Osteocyte (in vitro differentiated cells): Measurements from ENCODE around the gene RAG2. TPM values are rescaled to one million over a fixed set of nuclear protein-coding genes. Genes with fewer than 3 reads are reported as not detected.

ENCODE experiments used
- DNase-seq: peaks from one replicate; pipeline ENCODE4 v3.0.0; 2021; ENCODE audit warnings: mixed read lengths; ENCODE audit not compliant: unreplicated experiment; ENCODE audit errors: extremely low spot score
- H3K27ac Mint-ChIP-seq: one replicate; pipeline ENCODE4 v1.8.0; 2021; ENCODE audit warnings: mild to moderate bottlenecking, mixed read lengths; ENCODE audit not compliant: unreplicated experiment
- H3K27me3 Mint-ChIP-seq: one replicate; pipeline ENCODE4 v1.8.0; 2021; ENCODE audit warnings: mixed read lengths; ENCODE audit not compliant: unreplicated experiment
- H3K36me3 Mint-ChIP-seq: one replicate; pipeline ENCODE4 v1.8.0; 2021; ENCODE audit warnings: mixed read lengths; ENCODE audit not compliant: unreplicated experiment
- H3K4me1 Mint-ChIP-seq: one replicate; pipeline ENCODE4 v1.8.0; 2021; ENCODE audit warnings: mixed read lengths; ENCODE audit not compliant: unreplicated experiment
- H3K4me3 Mint-ChIP-seq: one replicate; pipeline ENCODE4 v1.8.0; 2021; ENCODE audit warnings: mild to moderate bottlenecking, moderate library complexity, mixed read lengths; ENCODE audit not compliant: unreplicated experiment
- H3K9me3 Mint-ChIP-seq: one replicate; pipeline ENCODE4 v1.8.0; 2021; ENCODE audit warnings: mixed read lengths; ENCODE audit not compliant: unreplicated experiment
- CTCF ChIP-seq: fragments of 200-600 bp; sonication (generic); IDR thresholded peaks from 2 replicates; pipeline ENCODE4 v1.5.0; 2021; ENCODE audit warnings: antibody characterized with exemption, mild to moderate bottlenecking, moderate library complexity
- total RNA-seq: library from RNA; stranded (reverse); gene quantifications from 2 replicates; pipeline ENCODE4 v1.2.1, GENCODE V29; 2021

RAG2 gene
- total RNA-seq, 1 donor from 2014 or later, result not detected

GRCh38 chr11:36567694-36568093 lies 30.3 kb downstream of the RAG2 start, which contains the start of gene RAG1:
Gene RAG1, plus strand, starts transcription at chr11:36568007. Its CDS starts 5,298 bp downstream, at chr11:36573305.
- no peaks in the 10 kb centered on the region for H3K36me3 Mint-ChIP-seq
- peaks cover 4% of the 10 kb centered on the region for H3K4me1 Mint-ChIP-seq
- DNase-seq, result no peak
- no peak within 1 kb of the TSS for H3K27ac Mint-ChIP-seq
- H3K27me3 Mint-ChIP-seq, result peaks cover 73% of the 10 kb centered on the region
- no peaks in the 10 kb centered on the region for H3K9me3 Mint-ChIP-seq
- no peak for TF ChIP-seq CTCF
- no peak within 1 kb of the TSS for H3K4me3 Mint-ChIP-seq

- no peak for TF ChIP-seq CTCF
- DNase-seq, result no peak
- Mint-ChIP-seq H3K36me3 (no peaks in the 10 kb centered on the region), H3K27ac (no peak overlapping the region), H3K4me1 (peaks cover 4% of the 10 kb centered on the region), H3K4me3 (no peak overlapping the region), H3K9me3 (no peaks in the 10 kb centered on the region), H3K27me3 (peaks cover 70% of the 10 kb centered on the region)
Observed at GRCh38 chr11:36566407-36567053, 31.5 kb downstream of the RAG2 start.

DNA sequence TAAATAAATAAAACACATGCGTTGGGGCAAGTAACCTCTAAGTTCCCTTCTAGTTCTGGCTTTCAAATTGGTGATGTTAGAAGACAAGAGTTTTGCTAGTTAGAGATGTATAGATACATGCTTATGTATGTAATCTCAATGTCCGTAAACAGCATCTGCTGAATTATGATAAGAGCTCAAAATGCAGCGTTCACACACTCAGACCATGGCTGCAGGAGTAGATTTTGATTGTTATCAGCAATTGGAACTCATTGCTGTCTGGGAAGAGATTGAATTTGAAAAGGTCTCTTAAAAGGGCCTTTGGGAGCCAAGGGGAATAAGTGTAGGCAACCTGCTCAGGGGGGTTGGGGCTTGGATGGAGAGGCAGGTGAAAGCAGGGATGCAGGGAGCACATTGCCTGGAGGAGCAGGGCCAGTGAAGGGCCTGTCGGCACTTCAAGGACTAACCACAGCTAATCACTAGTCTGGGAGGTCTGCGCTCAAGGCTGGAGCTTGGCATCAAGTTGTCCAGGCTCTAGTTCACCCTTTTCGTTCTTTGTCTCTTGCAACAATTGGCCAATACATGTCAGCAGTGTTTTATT lies 32.9 kb downstream of the RAG2 start:
- Mint-ChIP-seq H3K27me3 (peaks cover 67% of the 10 kb centered on the region), H3K4me1 (peaks cover 4% of the 10 kb centered on the region), H3K36me3 (no peaks in the 10 kb centered on the region), H3K4me3 (no peak overlapping the region), H3K27ac (no peak overlapping the region), H3K9me3 (no peaks in the 10 kb centered on the region)
- no peak for DNase-seq
- TF ChIP-seq CTCF, result no peak

DNA sequence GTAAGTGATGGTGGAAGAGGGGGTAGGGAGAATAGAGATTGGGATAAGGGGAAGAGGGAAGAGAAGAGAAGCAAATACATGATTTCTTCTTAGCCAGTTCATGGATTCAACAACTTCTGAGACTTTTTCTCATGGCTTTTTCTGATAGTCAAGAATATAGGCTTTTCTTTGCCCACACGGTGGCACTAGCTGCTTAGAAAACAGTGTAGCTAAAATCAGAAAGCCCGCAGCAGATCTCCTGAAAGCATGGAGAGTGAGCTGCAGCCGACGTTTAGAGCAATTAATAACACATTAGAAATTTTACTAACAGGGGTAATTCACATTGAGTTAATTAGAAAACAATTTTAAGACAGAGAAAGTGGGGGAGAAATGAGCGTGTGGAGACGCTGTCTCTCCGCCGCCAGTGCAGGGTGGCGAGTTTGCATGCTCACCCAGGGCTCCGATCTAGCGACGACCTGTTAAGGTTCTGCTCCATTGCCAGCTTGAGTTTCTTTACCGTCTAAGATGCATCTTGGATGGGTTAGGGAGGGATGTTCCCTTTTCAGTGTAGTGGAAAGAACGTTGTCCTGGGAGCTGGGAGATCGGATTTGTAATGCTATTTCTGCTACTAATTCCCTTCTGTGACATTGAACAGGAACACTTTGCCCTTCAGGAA lies 33.5 kb downstream of the RAG2 start:
- no peak for DNase-seq
- H3K4me3 Mint-ChIP-seq, result peak overlapping the region; percentile 67
- H3K27me3 Mint-ChIP-seq, result peaks cover 69% of the 10 kb centered on the region

More for the DNA sequence above, 33.5 kb downstream of the RAG2 start:
- Mint-ChIP-seq H3K4me1 (peaks cover 4% of the 10 kb centered on the region), H3K36me3 (no peaks in the 10 kb centered on the region), H3K27ac (no peak overlapping the region), H3K9me3 (no peaks in the 10 kb centered on the region)
- TF ChIP-seq CTCF, result peak; percentile 87
